HG02852 (cell line): ENCODE results near the gene DPF3.

Experiments used
- ATAC-seq: cut with Tn5 transposase; IDR thresholded peaks from one replicate; pipeline ENCODE4 v1.9.1; 2021; ENCODE audit warnings: mild to moderate bottlenecking, moderate library complexity; ENCODE audit not compliant: unreplicated experiment

Gene DPF3

DNA sequence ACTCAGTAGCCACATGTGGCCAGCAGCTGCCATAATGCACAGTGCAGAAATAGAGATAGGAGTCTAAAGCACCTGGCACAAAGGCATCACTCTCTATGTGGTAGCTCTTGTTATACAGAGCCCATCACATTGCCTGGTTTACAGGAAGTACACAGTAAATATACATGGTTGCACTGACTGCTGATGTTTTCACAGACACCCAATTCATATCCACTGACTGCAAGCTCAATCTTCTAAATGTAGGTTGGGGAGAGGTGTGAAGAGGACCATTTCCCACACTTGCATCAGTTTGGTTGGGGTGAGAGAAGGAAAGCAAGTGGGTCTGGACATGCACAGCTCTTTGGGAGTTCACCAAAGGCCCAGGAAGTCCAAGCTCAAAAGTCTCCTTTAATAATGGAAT, 172.8 kb downstream of the DPF3 start:
- no peak for ATAC-seq

GRCh38 chr14:72717220-72717619, 176.7 kb downstream of the DPF3 start:
- no peak for ATAC-seq

DNA sequence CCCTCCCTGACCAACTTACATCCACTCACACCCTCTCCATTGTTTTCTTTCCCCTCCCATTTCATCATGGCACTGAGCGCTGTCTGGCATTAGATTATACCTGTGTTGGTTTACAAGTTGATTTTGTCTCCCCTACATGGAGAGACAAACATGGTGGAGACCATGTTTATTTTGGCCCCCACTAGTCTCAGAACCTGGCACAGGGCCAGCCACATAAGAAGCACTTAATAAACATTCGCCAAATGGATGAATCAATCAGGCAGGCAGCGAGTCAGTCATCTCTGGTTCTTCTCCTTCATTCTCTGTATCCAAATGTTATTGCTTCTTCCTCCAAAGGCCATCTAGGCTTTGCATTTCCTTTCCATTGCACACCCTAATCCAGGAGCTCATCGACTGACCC, 177.4 kb downstream of the DPF3 start:
- no peak for ATAC-seq

DNA sequence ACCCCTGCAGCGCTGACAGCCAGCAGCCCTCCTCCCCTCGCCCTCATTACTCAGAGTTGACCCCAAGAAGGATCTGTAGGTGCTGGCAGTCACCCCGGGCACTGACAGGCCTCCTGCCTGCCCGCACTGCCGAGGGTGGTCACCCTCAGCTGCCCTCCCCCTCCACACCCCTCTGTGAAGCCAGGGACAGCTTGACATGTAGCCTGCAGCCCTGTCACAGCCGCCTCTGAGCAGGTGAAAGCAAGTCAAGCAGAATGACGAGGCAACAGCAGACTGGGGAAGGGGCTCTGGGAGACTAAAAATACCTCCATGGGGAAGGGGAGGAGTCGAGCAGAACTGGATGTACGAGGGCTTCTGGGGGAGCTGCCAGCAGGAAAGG, 178.1 kb downstream of the DPF3 start:
- ATAC-seq = no peak

GRCh38 chr14:72715215-72715849, 178.6 kb downstream of the DPF3 start:
- no peak for ATAC-seq

DNA sequence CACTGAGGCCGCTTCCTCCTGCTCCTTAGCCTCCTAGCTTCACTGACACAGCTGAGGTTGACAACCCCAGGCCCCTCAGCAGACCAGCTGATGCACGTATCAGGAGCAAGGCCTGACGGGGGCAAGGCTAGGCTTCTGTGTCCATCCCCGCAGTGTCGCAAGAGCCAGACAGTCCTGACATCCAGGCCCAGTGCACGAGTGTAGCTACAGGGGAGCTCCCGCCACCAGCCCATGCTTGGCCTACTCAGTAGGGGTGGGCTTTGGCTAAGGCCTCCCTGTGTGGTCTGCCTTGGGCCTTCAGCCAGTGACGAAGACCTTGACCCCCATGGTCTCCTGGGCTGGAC, 179.1 kb downstream of the DPF3 start:
- ATAC-seq = no peak

DNA sequence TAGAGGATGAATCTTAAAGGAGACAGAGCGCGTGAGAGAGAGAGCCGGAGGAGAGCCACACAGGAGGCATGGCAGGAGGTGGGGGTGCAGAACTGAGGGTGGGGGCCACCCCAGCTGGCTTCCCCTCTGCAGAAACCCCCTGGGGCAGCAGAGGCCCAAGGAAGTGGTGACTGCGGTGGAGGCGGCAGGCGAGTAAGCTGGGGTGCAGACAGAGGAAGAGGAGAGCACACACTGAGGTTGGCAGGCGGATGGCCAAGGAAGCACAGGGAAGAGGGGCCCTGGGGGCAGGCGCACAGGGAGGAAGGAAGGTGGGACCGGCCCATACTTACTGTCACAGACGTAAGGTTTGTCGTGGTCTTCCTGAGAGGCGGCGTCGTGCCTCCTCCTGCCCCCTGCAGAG, 179.8 kb downstream of the DPF3 start:
- peak; percentile 48 for ATAC-seq

- no peak for ATAC-seq
These were observed 182.0 kb downstream of the DPF3 start for GRCh38 chr14:72711936-72712335.

DNA sequence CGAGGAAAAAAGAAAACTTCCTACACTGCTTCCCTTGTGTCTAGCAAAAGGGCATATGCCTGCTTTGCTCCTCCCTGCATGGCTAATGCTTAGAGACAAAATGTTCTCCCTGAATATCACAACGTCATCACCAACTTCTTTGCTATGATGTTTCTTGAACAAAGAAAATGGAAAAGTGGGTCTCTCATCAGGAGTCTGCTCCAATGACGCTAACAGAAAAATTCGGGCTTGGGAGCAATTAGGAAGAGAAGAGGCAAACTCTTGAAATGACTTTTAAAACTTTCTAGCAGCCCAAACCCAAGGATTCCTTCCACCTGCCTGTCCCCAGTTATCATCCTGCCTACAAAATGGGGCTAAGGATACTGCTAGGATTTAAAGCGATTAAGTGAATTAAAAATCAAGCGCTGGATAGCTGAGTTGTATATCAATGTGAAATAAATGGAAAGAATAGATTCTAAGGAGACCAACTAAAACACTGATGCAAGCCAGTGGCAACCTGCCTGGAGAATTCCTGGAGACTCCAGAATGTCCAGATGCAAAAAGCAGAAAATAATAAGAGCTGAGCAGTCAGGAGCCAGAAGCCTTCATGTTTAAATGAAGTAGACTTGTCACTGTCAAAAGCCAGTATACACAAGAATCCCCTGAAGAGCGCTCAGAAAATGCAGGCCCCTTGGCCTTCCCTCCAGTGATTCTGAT, 183.8 kb downstream of the DPF3 start:
- no peak for ATAC-seq

- ATAC-seq = no peak
These were observed 185.0 kb downstream of the DPF3 start for GRCh38 chr14:72708708-72709475.

DNA sequence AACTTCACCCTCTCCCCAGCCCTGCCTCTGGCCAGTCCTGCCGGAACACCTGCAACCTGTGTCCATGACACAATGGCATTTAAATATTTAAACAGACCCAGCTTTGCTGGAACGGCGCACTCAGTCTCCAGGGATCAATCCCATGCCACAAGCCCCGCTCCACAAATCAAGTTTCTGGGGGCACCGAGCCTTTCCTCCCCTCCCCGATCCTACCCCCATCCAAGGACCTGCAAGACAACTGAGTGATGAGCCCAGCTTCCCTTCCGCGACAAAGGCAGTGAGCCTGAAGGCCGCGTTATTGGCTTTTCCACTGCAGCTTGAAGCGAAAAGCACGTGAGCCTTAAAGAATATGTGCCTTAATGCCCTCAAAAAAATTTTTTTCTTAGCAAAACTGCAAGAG, 185.7 kb downstream of the DPF3 start:
- ATAC-seq = no peak

DNA sequence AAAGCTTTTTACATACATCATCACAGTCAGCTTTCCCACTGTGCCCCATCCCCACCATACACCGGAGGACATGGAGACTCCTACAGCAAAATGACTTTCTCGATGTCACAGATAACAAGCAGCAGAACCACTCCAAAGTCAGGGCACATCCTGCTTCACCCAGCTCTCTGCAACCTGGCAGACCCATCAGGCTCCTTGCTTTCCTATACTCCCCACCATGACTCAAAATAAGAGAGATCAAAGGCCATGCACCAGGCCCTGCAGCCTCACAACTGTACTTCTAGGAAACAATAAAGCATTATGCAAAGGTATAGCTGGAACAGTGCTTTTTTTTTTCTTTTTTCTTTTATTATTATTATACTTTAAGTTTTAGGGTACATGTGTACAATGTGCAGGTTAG, 187.4 kb downstream of the DPF3 start:
- ATAC-seq = no peak

GRCh38 chr14:72704502-72704901, 189.4 kb downstream of the DPF3 start:
- no peak for ATAC-seq

GRCh38 chr14:72701605-72702004, 192.3 kb downstream of the DPF3 start:
- no peak for ATAC-seq

- ATAC-seq = no peak
These were observed 192.7 kb downstream of the DPF3 start for GRCh38 chr14:72701237-72701565.

DNA sequence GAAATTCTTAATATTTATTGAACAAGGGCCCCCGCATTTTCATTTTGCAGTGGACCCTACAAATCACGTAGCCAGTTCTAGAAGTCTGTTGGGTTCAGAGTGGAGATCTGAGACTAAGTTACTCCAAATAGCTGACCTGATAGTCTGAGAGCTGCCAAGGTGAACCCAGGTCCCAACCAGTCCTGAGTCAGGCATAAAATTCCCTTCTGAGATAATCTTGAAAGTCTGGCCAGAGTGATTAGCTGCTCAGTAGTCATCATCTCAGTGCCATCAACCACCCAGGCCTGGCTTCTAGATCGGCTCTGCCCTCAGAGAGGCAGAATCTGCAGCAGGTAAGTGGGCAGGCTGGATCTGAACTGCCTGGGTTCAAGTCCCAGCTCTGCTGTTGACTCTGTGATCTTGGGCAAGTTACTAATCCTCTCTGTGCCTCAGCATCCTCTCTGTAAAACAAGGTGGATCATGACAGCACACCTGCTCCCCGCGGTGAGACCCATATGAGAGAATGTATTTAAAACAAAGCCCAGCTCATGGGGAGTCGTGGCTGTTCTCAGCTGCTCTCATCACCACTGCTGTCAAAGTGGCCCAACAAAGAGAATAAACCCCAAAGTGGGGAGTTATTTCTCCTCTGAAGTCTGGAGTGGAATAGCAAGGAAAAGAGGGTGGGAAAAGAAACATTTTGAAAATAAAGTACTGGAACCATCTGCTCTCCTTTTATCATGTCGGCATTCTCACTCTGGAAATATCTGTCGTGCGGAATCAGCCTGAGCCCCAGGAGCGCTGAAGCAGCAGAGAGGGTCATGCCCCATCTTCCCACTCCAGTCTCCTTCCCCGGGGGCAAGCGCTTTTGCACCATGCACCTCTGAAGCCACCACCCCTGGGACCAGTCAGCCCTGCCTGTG, 193.3 kb downstream of the DPF3 start:
- no peak for ATAC-seq

GRCh38 chr14:72699852-72700257, 194.0 kb downstream of the DPF3 start:
- no peak for ATAC-seq

- ATAC-seq = no peak
These were observed 194.5 kb downstream of the DPF3 start for GRCh38 chr14:72699443-72699842.

GRCh38 chr14:72692696-72693095, 201.2 kb downstream of the DPF3 start:
- ATAC-seq = no peak

DNA sequence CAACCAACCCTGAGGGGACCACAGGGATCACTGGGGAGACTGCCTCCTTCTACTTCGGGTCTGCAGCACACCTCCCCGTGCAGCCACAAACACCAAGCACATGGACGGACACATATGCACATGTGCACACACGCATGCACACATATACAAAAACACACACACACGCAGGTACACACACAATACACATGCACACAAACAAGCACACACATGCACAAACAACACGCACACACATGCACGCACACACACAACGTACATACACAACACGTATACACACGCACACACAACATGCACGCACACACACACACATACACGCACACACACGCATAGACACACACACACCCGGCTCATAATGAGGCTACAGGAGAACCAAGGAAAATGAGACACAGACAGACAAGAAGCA, 203.6 kb downstream of the DPF3 start:
- ATAC-seq = no peak

DNA sequence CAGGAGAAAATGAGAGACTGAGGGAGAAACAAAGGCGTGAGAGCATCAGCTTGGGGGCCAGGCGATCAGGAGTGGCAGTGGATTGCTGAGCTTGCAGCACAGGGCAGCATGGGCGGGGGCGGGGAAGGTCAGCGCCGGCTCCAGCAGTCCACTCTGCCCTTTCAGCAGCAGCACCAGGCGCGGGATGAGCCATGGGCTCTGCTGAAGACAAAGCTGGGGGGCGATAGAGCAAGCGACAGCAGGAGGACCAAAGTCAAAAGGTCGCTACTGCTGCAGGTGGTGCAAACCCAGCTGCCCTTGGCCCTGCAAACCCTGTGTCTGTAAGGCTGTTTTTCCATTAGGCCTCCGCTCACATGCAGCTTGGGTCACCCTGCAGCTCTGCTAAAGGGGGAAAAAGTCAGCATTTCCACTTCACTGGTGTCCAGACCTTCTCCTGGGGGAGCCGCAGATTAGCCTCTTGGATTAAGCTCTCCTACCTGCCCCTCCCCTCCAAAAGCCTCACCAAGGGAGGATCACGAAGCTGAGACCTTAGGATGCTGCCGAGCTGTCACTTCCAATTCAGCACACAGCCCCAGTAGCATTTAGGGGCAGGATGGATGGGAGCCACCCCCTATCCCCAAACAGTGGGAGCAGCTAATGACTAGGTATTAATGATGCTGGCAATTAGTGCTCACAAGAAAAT, 204.8 kb downstream of the DPF3 start:
- no peak for ATAC-seq
